Measurements from ENCODE around the gene PRDX3.
A peak's percentile ranks its signal among the peaks of the same experiment; 100 is the strongest.

Gene PRDX3

GRCh38 chr10:119178372-119179119, at the start of gene PRDX3:
PRDX3 (minus strand) TSS chr10:119178812; CDS start chr10:119178790, 22 bp downstream.
- DNase-seq, result peak; percentile 70

- no peak for DNase-seq
Measured at GRCh38 chr10:119227825-119228224, 49.2 kb upstream of the PRDX3 start.

- no peak for DNase-seq
Measured at GRCh38 chr10:119225083-119225658, 46.6 kb upstream of the PRDX3 start.

- no peak for DNase-seq
Measured at GRCh38 chr10:119222966-119223386, 44.4 kb upstream of the PRDX3 start.

GRCh38 chr10:119222537-119222936, 43.9 kb upstream of the PRDX3 start:
- no peak for DNase-seq

- no peak for DNase-seq
Measured at GRCh38 chr10:119221666-119222065, 43.1 kb upstream of the PRDX3 start.

GRCh38 chr10:119221201-119221600, 42.6 kb upstream of the PRDX3 start:
- no peak for DNase-seq

GRCh38 chr10:119219871-119220270, 41.3 kb upstream of the PRDX3 start:
- DNase-seq, result no peak

- no peak for DNase-seq
Measured at GRCh38 chr10:119217991-119218490, 39.4 kb upstream of the PRDX3 start.

- no peak for DNase-seq
Measured at GRCh38 chr10:119217401-119217800, 38.8 kb upstream of the PRDX3 start.

- DNase-seq, result no peak
Measured at GRCh38 chr10:119216127-119216526, 37.5 kb upstream of the PRDX3 start.

- DNase-seq, result no peak
Measured at GRCh38 chr10:119215371-119215770, 36.8 kb upstream of the PRDX3 start.

- no peak for DNase-seq
Measured at GRCh38 chr10:119211625-119212441, 33.2 kb upstream of the PRDX3 start.

GRCh38 chr10:119211176-119211575, 32.6 kb upstream of the PRDX3 start:
- DNase-seq, result no peak

GRCh38 chr10:119210633-119211032, 32.0 kb upstream of the PRDX3 start:
- DNase-seq, result no peak

GRCh38 chr10:119209736-119210355, 31.2 kb upstream of the PRDX3 start:
- no peak for DNase-seq

- DNase-seq, result no peak
Measured at GRCh38 chr10:119209035-119209735, 30.6 kb upstream of the PRDX3 start.

- no peak for DNase-seq
Measured at GRCh38 chr10:119208553-119208940, 29.9 kb upstream of the PRDX3 start.

- DNase-seq, result no peak
Measured at GRCh38 chr10:119207713-119208552, 29.3 kb upstream of the PRDX3 start.

- DNase-seq, result peak; percentile 65
Measured at GRCh38 chr10:119207366-119207666, 28.7 kb upstream of the PRDX3 start, which contains the start of gene GRK5. GRK5 (plus strand) TSS chr10:119207571; CDS start chr10:119207918, 347 bp downstream.

GRCh38 chr10:119206603-119207365, 28.2 kb upstream of the PRDX3 start:
- no peak for DNase-seq
